ENCODE results near the gene NPTX1. TPM values are rescaled to one million over a fixed set of nuclear protein-coding genes. Genes with fewer than 3 reads are reported as not detected.

Gene NPTX1
- total and polyA plus RNA-seq, 12 donors = 0.30 to 68.2 (median 5.5) TPM

- Histone ChIP-seq H3K4me1 (replicated peaks in 1 of 2) (peaks cover 15 to 20% of the 10 kb centered on the region in 2 donors), H3K4me3 (no peak overlapping the region), H3K27ac (no peak overlapping the region), H3K9me3 (replicated peaks in 1 of 3) (no peaks in the 10 kb centered on the region), H3K27me3 (no peaks in the 10 kb centered on the region), H3K36me3 (replicated peaks in 1 of 2) (no peaks in the 10 kb centered on the region)
- no peak for DNase-seq
- TF ChIP-seq POLR2A (IDR thresholded peaks at IDR 0.05) (no peak), CTCF (IDR thresholded peaks at IDR 0.05) (no peak)
- intact Hi-C loops (cut with DNase I) = no loop called here
- 57 to 84% (median 64%) methylated on average over 8 to 14 of the region's 14 CpGs; no CpG with 5 or more reads in 1 of the 4 donors for WGBS, 4 donors
These were observed 24.1 kb downstream of the NPTX1 start for GRCh38 chr17:80452173-80452915.

- 83 to 92% (median 85%) methylated on average over 4 to 9 of the region's 9 CpGs for WGBS, 4 donors
- H3K4me1 ChIP-seq (replicated peaks in 1 of 2) = peaks cover 26 to 29% of the 10 kb centered on the region in 2 donors
- H3K4me3 ChIP-seq = no peak overlapping the region
- no peak overlapping the region for H3K27ac ChIP-seq
- H3K27me3 ChIP-seq = no peaks in the 10 kb centered on the region
- no peak for TF ChIP-seq CTCF (IDR thresholded peaks at IDR 0.05)
- no peaks in the 10 kb centered on the region for H3K9me3 ChIP-seq (replicated peaks in 1 of 3)
- no peak for DNase-seq
- intact Hi-C loops (cut with DNase I) = no loop called here
- H3K36me3 ChIP-seq (replicated peaks in 1 of 2) = no peaks in the 10 kb centered on the region
These were observed 25.2 kb downstream of the NPTX1 start for GRCh38 chr17:80451104-80451775.

- DNase-seq = no peak
- TF ChIP-seq POLR2A (IDR thresholded peaks at IDR 0.05) = no peak
- TF ChIP-seq CTCF (IDR thresholded peaks at IDR 0.05) = no peak
- WGBS, 4 donors = 43 to 76% (median 56%) methylated on average over 5 to 18 of the region's 18 CpGs
- Histone ChIP-seq H3K27ac (no peak overlapping the region), H3K27me3 (no peaks in the 10 kb centered on the region), H3K9me3 (replicated peaks in 1 of 3) (no peaks in the 10 kb centered on the region), H3K4me1 (replicated peaks in 1 of 2) (peaks cover 22 to 31% of the 10 kb centered on the region in 2 donors), H3K4me3 (no peak overlapping the region), H3K36me3 (replicated peaks in 1 of 2) (no peaks in the 10 kb centered on the region)
- intact Hi-C loops (cut with DNase I) = no loop called here
These were observed 26.4 kb downstream of the NPTX1 start for GRCh38 chr17:80449930-80450576.

GRCh38 chr17:80449194-80449929 lies 27.0 kb downstream of the NPTX1 start:
- H3K27ac ChIP-seq = no peak overlapping the region
- 83 to 98% (median 90%) methylated on average over 5 to 27 of the region's 27 CpGs for whole genome bisulfite sequencing, 4 donors
- no peak for DNase-seq

More at GRCh38 chr17:80449194-80449929, 27.0 kb downstream of the NPTX1 start:
- intact Hi-C loops (cut with DNase I) = no loop called here
- TF ChIP-seq CTCF (IDR thresholded peaks at IDR 0.05) (no peak), POLR2A (IDR thresholded peaks at IDR 0.05) (no peak)
- H3K9me3 ChIP-seq (replicated peaks in 1 of 3) = no peaks in the 10 kb centered on the region
- H3K36me3 ChIP-seq (replicated peaks in 1 of 2) = no peaks in the 10 kb centered on the region
- H3K27me3 ChIP-seq = no peaks in the 10 kb centered on the region
- H3K4me3 ChIP-seq = no peak overlapping the region
- peaks cover 22 to 31% of the 10 kb centered on the region in 2 donors for H3K4me1 ChIP-seq (replicated peaks in 1 of 2)

All from adrenal gland (tissue), 12 donors.